SK-N-SH treated with all-trans-retinoic acid at 6 μM for 48 hours (cell line): ENCODE measurements around the gene KIF6.

Experiments
- ATAC-seq: fragments of 200-7000 bp; cut with Tn5 transposase; 3 replicates; pipeline ENCODE4 v1.9.1; 2020; ENCODE audit warnings: mild to moderate bottlenecking, moderate library complexity
- ARNTL ChIP-seq: fragments of 450-650 bp; formaldehyde crosslinking; IDR thresholded peaks from 2 replicates; pipeline ENCODE4 v1.5.0; 2020; ENCODE audit warnings: low read depth, mild to moderate bottlenecking, moderate library complexity, borderline replicate concordance
- BACH2 ChIP-seq: fragments of 250-450 bp; sonication (Bioruptor Pico); IDR thresholded peaks from 2 replicates; pipeline ENCODE4 v1.9.0; 2021; ENCODE audit warnings: mild to moderate bottlenecking, borderline replicate concordance
- CREB5 ChIP-seq: fragments of 250-450 bp; sonication (Bioruptor Pico); IDR thresholded peaks from 2 replicates; pipeline ENCODE4 v1.5.1; 2020; ENCODE audit warnings: low read depth, mild to moderate bottlenecking, moderate library complexity
- CSDC2 ChIP-seq: fragments of 250-450 bp; sonication (Bioruptor Pico); IDR thresholded peaks from 2 replicates; pipeline ENCODE4 v1.5.0; 2020; ENCODE audit warnings: mild to moderate bottlenecking, moderate library complexity
- CSRNP3 ChIP-seq: fragments of 250-450 bp; sonication (Bioruptor Pico); IDR thresholded peaks from 2 replicates; pipeline ENCODE4 v1.5.1; 2021; ENCODE audit warnings: mild to moderate bottlenecking, moderate library complexity
- GLIS3 ChIP-seq: fragments of 250-450 bp; sonication (Bioruptor Pico); IDR thresholded peaks from 2 replicates; pipeline ENCODE4 v1.5.0; 2020; ENCODE audit warnings: mild to moderate bottlenecking, moderate library complexity
- OSR1 ChIP-seq: fragments of 250-450 bp; sonication (Bioruptor Pico); IDR thresholded peaks from 2 replicates; pipeline ENCODE4 v1.8.0; 2022; ENCODE audit warnings: moderate library complexity, mild to moderate bottlenecking, inconsistent platforms
- POU6F1 ChIP-seq: fragments of 250-450 bp; sonication (Bioruptor Pico); IDR thresholded peaks from 2 replicates; pipeline ENCODE4 v1.8.0; 2021; ENCODE audit warnings: low read depth, mild to moderate bottlenecking, moderate library complexity, borderline replicate concordance
- PPARA ChIP-seq: fragments of 250-450 bp; sonication (Bioruptor Pico); IDR thresholded peaks from 2 replicates; pipeline ENCODE4 v1.5.0; 2020; ENCODE audit warnings: mild to moderate bottlenecking, borderline replicate concordance
- RARB ChIP-seq: fragments of 250-450 bp; sonication (Bioruptor Pico); IDR thresholded peaks from 2 replicates; pipeline ENCODE4 v1.8.0; 2021; ENCODE audit warnings: mild to moderate bottlenecking, moderate library complexity
- SNAI2 ChIP-seq: fragments of 250-450 bp; sonication (Bioruptor Pico); IDR thresholded peaks from 2 replicates; pipeline ENCODE4 v1.5.0; 2020; ENCODE audit warnings: mild to moderate bottlenecking, moderate library complexity
- TCF4 ChIP-seq: fragments of 250-450 bp; sonication (Bioruptor Pico); IDR thresholded peaks from 2 replicates; pipeline ENCODE4 v1.8.0; 2021; ENCODE audit warnings: mild to moderate bottlenecking, moderate library complexity, borderline replicate concordance
- TOX ChIP-seq: fragments of 250-450 bp; sonication (Bioruptor Pico); IDR thresholded peaks from 2 replicates; pipeline ENCODE4 v1.8.0; 2021; ENCODE audit warnings: mild to moderate bottlenecking, moderate library complexity, borderline replicate concordance
- TSHZ2 ChIP-seq: fragments of 250-450 bp; sonication (Bioruptor Pico); IDR thresholded peaks from 2 replicates; pipeline ENCODE4 v1.5.0; 2020; ENCODE audit warnings: mild to moderate bottlenecking, moderate library complexity
- ZC3H10 ChIP-seq: fragments of 250-450 bp; sonication (Bioruptor Pico); IDR thresholded peaks from 2 replicates; pipeline ENCODE4 v1.5.1; 2021; ENCODE audit warnings: mild to moderate bottlenecking, moderate library complexity
- ZFP3 ChIP-seq: fragments of 250-450 bp; sonication (Bioruptor Pico); IDR thresholded peaks from 2 replicates; pipeline ENCODE4 v1.5.0; 2020; ENCODE audit warnings: mild to moderate bottlenecking, moderate library complexity
- ZNF70 ChIP-seq: fragments of 450-650 bp; formaldehyde crosslinking; IDR thresholded peaks from 2 replicates; pipeline ENCODE4 v1.5.0; 2020; ENCODE audit warnings: mild to moderate bottlenecking, moderate library complexity
- ZNF8 ChIP-seq: fragments of 450-650 bp; formaldehyde crosslinking; IDR thresholded peaks from 2 replicates; pipeline ENCODE4 v1.5.0; 2020; ENCODE audit warnings: mild to moderate bottlenecking, moderate library complexity

The KIF6 gene

GRCh38 chr6:39563566-39564311 is 161.5 kb downstream of the KIF6 start:
- no peak for ATAC-seq
- no peak for TF ChIP-seq TSHZ2 (CRISPR knock-in tag)

- ATAC-seq, result no peak
- TF ChIP-seq PPARA (CRISPR knock-in tag) (no peak), CSRNP3 (CRISPR knock-in tag) (no peak), RARB (CRISPR knock-in tag) (no peak), OSR1 (CRISPR knock-in tag) (no peak), CREB5 (CRISPR knock-in tag) (no peak), CSDC2 (CRISPR knock-in tag) (no peak), POU6F1 (CRISPR knock-in tag) (no peak), ZNF70 (CRISPR knock-in tag) (no peak), ZFP3 (CRISPR knock-in tag) (no peak), TCF4 (CRISPR knock-in tag) (no peak), TOX (CRISPR knock-in tag) (no peak), GLIS3 (no peak)
Observed at GRCh38 chr6:39561536-39562266, 163.5 kb downstream of the KIF6 start.

GRCh38 chr6:39560915-39561314 is 164.3 kb downstream of the KIF6 start:
- no peak for TF ChIP-seq SNAI2 (CRISPR knock-in tag)
- no peak for TF ChIP-seq ZC3H10
- no peak for TF ChIP-seq POU6F1 (CRISPR knock-in tag)
- TF ChIP-seq ARNTL (CRISPR knock-in tag), result no peak
- TF ChIP-seq BACH2 (CRISPR knock-in tag), result no peak
- TF ChIP-seq ZNF8 (CRISPR knock-in tag), result no peak
- ATAC-seq, result no peak
